ENCODE results near the gene ZKSCAN3.
A peak's percentile ranks its signal among the peaks of the same experiment; 100 is the strongest.
"Not testable (repeated sequence)": the region's sequence is repeated elsewhere in the genome, so short reads cannot be mapped to it uniquely, and the experiment has no call there.

ZKSCAN3 gene

GRCh38 chr6:28349892-28350737 lies at the start of gene ZKSCAN3:
Gene ZKSCAN3 (plus strand): TSS chr6:28349947. CDS start chr6:28359587, 9,640 bp downstream.
- DNase-seq (ENCODE audit: low spot score), result peak; percentile 85

GRCh38 chr6:28303570-28303969 lies 46.2 kb upstream of the ZKSCAN3 start:
- DNase-seq (ENCODE audit: low spot score), result no peak

- not testable (repeated sequence) for DNase-seq (ENCODE audit: low spot score)
These were observed 43.4 kb upstream of the ZKSCAN3 start for GRCh38 chr6:28306363-28306762.

- no peak for DNase-seq (ENCODE audit: low spot score)
These were observed 38.5 kb upstream of the ZKSCAN3 start for GRCh38 chr6:28311139-28311823.

GRCh38 chr6:28312939-28313338 lies 36.8 kb upstream of the ZKSCAN3 start:
- no peak for DNase-seq (ENCODE audit: low spot score)

GRCh38 chr6:28315628-28316027 lies 34.1 kb upstream of the ZKSCAN3 start:
- no peak for DNase-seq (ENCODE audit: low spot score)

GRCh38 chr6:28317866-28318265 lies 31.9 kb upstream of the ZKSCAN3 start:
- DNase-seq (ENCODE audit: low spot score), result not testable (repeated sequence)

- DNase-seq (ENCODE audit: low spot score), result no peak
These were observed 27.1 kb upstream of the ZKSCAN3 start for GRCh38 chr6:28322661-28323060.

GRCh38 chr6:28323813-28324424 lies 25.8 kb upstream of the ZKSCAN3 start:
- no peak for DNase-seq (ENCODE audit: low spot score)

- no peak for DNase-seq (ENCODE audit: low spot score)
These were observed 23.3 kb upstream of the ZKSCAN3 start for GRCh38 chr6:28326371-28326948.

GRCh38 chr6:28330041-28330440 lies 19.7 kb upstream of the ZKSCAN3 start:
- no peak for DNase-seq (ENCODE audit: low spot score)

GRCh38 chr6:28333047-28333446 lies 16.7 kb upstream of the ZKSCAN3 start:
- DNase-seq (ENCODE audit: low spot score), result no peak

- DNase-seq (ENCODE audit: low spot score), result no peak
These were observed 16.1 kb upstream of the ZKSCAN3 start for GRCh38 chr6:28333599-28334018.

- DNase-seq (ENCODE audit: low spot score), result no peak
These were observed 15.3 kb upstream of the ZKSCAN3 start for GRCh38 chr6:28334286-28335039.

- no peak for DNase-seq (ENCODE audit: low spot score)
These were observed 14.6 kb upstream of the ZKSCAN3 start for GRCh38 chr6:28335040-28335563.

- peak; percentile 99 for DNase-seq (ENCODE audit: low spot score)
These were observed 14.0 kb upstream of the ZKSCAN3 start, which contains the start of gene ZSCAN31 for GRCh38 chr6:28335564-28336283. Gene ZSCAN31 (minus strand): TSS chr6:28336148. CDS start chr6:28329683, 6,465 bp downstream.

- DNase-seq (ENCODE audit: low spot score), result peak; percentile 89
These were observed 13.2 kb upstream of the ZKSCAN3 start for GRCh38 chr6:28336284-28337120.

- DNase-seq (ENCODE audit: low spot score), result no peak
These were observed 12.6 kb upstream of the ZKSCAN3 start for GRCh38 chr6:28337121-28337520.

GRCh38 chr6:28340310-28341095 lies 9.2 kb upstream of the ZKSCAN3 start:
- DNase-seq (ENCODE audit: low spot score), result no peak

Measured in kidney tubule cell (primary cell).